AG09309 (cell line): ENCODE data around the gene PKN2.

ENCODE experiments used
- DNase-seq: peaks from one replicate; pipeline ENCODE4 v3.0.0-alpha.2; 2010; ENCODE audit warnings: low read depth
- H3K4me3 ChIP-seq: 2 replicates; pipeline ENCODE4 v1.5.1; 2011; ENCODE audit warnings: mild to moderate bottlenecking, low read depth, low read length, moderate library complexity; ENCODE audit not compliant: control insufficient read depth
- TF ChIP-seq, protein P1 (sequence below): IDR thresholded peaks from 2 replicates; pipeline ENCODE4 v1.5.1; 2011; ENCODE audit warnings: mild to moderate bottlenecking, low read depth, low read length, inconsistent platforms; ENCODE audit not compliant: insufficient read depth, control insufficient read depth; ENCODE audit errors: missing control alignments

The PKN2 gene

DNA sequence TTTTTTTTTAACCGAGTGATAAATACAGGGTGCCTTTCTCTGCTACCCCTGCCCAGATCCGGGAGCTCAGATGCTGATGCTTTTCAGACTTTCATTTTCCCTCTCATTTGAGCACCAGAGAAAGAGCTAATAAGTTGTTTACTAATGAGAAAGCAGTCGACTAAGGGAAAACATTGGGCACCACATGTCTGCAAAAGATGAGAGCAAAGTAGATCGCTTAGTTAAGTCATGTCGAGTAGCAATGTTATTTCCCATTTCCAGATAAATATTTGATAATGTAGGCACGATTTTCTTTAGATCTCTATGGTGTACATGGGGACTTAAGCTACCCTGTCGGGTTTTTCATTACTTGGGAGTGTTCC, 1.2 kb downstream of the PKN2 start:
- TF ChIP-seq, protein P1, sequence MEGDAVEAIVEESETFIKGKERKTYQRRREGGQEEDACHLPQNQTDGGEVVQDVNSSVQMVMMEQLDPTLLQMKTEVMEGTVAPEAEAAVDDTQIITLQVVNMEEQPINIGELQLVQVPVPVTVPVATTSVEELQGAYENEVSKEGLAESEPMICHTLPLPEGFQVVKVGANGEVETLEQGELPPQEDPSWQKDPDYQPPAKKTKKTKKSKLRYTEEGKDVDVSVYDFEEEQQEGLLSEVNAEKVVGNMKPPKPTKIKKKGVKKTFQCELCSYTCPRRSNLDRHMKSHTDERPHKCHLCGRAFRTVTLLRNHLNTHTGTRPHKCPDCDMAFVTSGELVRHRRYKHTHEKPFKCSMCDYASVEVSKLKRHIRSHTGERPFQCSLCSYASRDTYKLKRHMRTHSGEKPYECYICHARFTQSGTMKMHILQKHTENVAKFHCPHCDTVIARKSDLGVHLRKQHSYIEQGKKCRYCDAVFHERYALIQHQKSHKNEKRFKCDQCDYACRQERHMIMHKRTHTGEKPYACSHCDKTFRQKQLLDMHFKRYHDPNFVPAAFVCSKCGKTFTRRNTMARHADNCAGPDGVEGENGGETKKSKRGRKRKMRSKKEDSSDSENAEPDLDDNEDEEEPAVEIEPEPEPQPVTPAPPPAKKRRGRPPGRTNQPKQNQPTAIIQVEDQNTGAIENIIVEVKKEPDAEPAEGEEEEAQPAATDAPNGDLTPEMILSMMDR = no peak
- DNase-seq = no peak
- H3K4me3 ChIP-seq = peak overlapping the region; percentile 98

DNA sequence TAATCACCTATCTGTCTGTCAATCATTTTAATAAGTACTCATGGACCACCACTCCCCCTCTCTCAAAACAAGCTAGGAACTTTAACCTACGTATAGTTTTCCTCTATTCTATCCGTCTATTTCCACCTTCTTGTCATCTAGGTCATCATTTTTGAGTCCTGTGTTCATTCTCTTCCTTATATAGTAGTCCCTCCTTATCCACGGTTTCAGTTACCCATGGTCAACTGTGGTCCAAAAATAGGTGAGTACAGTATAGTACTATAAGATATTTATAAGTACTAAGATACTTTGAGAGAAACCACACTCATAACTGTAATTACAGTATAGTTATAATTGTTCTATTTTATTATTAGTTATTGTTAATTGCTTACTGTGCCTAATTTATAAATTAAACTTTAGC, 7.5 kb downstream of the PKN2 start:
- no peak overlapping the region for H3K4me3 ChIP-seq

GRCh38 chr1:88695781-88696180, 11.7 kb downstream of the PKN2 start:
- TF ChIP-seq, protein P1 = no peak
- H3K4me3 ChIP-seq = no peak overlapping the region
- DNase-seq = no peak

More for the DNA sequence above, 7.5 kb downstream of the PKN2 start:
- no peak for DNase-seq
- TF ChIP-seq, protein P1 = no peak

DNA sequence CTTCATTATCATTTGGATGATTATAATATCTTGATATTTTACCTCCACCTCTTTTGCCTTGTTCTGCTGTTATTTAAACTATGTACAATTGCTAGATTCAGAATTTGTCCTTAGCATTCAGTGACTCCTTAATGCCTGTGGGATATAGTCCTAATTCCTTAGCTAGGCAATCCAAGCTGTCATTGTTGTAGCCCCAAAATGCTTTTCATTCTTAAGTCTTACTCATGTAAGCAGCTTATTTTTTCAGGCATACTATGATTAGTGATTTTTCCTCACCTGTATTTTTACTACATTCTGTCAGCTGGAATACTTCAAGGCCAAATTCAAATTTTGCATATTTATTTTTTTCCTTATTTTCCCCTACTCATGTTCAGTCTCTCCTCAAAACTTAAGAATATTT, 13.4 kb downstream of the PKN2 start:
- no peak overlapping the region for H3K4me3 ChIP-seq
- DNase-seq = no peak
- TF ChIP-seq, protein P1 = no peak

DNA sequence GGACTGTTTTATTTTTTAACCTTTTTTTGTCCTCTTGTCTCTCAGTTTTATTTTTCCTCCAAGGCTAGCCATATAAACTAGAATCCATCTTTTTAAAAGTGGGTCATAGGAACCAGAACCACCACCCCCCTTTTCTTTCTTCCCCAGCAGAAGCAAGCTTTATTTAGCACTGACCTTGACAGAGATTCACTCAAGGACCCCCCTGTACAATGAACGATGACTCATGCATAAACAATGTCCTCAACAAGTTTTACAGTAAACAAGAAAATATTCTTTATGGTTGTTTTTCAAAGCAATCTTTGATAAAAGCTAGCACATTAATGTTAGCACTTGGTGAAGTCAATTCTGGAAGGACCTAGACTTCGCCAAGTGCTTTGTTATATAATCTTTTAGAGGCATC, 14.1 kb downstream of the PKN2 start:
- no peak for DNase-seq
- TF ChIP-seq, protein P1 = no peak
- H3K4me3 ChIP-seq = no peak overlapping the region

DNA sequence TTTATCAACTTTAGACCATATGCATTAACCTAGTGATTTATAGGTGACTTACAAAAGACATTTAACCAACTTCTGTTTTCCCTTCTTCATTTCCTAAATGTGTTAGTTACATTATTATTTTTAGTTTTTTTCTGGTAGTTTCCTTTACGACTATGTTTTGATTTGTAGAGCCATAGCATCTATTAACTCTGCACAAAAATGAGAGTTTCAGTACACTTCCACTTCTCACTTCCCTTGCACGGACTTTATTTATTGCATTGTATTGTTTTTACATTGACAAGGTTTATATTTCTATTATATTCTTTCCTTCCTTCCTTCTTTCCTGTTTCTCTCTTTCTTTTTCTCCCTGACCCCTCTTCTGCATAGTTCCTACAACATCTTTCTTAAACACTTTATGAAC, 14.7 kb downstream of the PKN2 start:
- no peak overlapping the region for H3K4me3 ChIP-seq
- DNase-seq = no peak
- TF ChIP-seq, protein P1 = no peak

GRCh38 chr1:88700425-88701013, 16.4 kb downstream of the PKN2 start:
- H3K4me3 ChIP-seq = no peak overlapping the region
- TF ChIP-seq, protein P1 = no peak
- no peak for DNase-seq
